Colon (tissue), 2 donors: Measurements from ENCODE around the gene ZNF579.

Experiments
- FAIRE-seq: peaks from 2 replicates; lab custom pipeline; 2012; peaks lifted over from hg19 to GRCh38; lab: Jason Lieb, UNC
- donor health status: control.
- donor health status: control.

The ZNF579 gene

DNA sequence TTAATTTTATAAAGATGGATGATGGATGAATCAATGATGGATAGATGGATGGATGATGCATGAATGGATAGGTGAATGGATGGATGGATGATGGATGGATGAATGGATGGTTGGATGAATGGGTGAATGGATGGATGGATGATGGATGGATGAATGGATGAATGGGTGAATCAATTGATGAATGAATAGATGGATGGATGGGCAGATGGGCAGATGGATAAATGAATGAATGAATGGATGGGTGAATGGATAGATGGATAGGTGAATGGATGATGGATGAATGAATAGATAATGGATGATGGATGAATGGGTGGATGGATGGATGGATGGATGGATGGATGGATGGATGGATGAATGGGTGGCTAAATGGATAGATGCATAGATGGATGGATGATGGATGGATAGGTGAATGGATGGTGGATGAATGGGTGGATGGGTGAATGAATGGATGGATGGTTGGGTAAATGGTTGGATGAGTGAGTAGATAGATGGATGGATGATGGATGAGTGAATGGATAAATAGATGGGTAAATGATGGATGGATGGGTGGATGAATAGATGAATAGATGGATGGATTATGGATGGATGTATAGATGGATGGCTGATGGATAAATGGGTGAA is 12.8 kb downstream of the ZNF579 start:
- FAIRE-seq: no peak

DNA sequence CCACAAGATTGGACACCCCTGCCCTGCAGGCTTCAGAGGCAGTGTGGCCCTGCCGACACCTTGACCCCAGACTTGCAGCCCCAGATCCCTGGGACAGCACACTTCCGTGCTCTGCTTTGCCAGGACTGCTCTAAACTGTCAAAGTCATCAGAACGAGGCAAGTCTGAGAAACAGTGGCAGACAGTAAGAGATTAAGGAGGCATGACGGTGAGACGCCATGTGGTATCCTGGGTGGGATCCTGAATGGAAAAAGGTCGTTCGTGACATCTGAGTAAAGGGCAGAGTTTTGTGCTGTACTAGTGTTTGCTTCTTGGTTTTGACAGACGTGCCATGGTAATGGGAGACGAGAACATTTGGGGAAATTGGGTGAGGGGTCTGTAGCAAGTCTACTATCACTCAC is 13.8 kb downstream of the ZNF579 start:
- FAIRE-seq: no peak

DNA sequence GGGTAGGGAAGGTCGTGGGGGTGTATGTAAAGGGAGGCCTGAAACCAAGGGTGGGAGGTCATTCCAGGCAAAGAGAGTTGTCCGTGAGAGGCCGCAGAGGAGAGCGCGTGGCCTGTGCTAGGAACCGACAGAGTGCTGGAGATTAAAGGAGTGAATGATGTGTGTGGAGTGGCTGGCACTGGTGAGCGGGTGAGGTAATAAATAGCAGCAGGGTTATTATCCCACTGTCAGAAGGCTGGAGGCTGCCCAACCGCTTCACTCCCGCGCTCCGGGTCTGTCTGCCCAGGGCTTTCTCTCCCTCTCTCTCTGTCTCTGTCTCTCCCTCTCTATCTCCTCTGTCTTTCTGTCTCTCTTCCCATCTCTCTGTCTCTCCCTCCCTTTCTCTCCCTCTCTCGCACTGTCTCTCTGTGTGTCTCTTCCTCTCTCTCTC is 17.4 kb downstream of the ZNF579 start:
- FAIRE-seq: no peak

DNA sequence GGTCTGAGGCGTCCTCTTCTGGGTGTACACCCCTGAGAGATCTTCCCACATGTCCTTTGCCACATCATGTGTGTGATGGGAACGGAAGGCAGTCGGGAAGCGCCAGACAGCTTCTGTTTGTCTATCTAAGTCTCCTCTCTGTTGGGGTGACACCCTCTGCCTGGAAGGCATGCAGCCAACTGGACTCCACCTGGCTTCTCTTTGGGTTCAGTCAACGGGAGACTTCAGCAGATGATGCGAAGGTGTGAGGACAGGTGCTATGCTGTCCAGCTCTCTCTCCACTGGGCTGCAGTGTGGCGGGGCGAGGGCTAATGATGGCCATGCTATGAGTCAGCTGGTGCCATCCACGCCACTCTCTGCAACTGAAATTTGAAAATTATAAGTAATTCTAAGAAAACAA is 21.0 kb downstream of the ZNF579 start:
- FAIRE-seq: no peak

DNA sequence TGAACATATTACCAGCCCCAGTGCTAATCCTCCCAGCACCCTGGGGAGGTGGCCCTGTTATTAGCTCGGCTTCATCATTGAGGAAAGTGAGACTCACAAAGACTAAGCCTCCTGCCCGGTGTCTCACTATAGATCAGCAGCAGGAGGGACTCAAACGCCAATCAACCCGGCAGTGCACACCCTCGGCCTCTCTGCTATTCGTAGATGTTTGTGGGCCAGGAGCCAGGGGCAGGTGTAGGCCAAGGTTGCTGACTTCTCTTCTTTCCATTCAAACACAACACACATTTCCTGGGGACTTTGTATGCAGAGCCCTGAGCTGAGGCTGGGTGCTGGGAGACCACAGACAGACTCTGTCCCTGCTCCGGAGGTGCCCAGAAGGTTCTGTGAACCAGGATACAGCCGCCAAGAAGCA is 25.9 kb downstream of the ZNF579 start:
- no peak for FAIRE-seq

DNA sequence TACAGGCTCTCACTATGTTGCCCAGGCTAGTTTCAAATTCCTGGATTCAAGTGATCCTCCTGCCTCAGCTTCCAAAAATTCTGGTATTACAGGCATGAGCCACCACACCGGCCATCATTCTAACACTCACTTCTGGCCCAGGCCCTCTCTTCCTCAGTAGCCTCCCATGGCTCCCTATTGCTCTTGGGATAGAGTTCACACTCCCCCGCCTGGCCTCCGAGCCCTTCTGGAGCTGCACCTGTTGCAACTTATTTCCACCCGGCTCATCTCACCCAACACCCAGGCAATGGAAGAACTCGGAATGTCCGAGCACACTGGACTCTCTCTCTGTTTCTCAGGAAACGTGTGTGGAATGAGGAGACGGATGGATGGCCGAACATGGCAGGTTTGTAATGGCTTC is 26.3 kb downstream of the ZNF579 start:
- FAIRE-seq: no peak

DNA sequence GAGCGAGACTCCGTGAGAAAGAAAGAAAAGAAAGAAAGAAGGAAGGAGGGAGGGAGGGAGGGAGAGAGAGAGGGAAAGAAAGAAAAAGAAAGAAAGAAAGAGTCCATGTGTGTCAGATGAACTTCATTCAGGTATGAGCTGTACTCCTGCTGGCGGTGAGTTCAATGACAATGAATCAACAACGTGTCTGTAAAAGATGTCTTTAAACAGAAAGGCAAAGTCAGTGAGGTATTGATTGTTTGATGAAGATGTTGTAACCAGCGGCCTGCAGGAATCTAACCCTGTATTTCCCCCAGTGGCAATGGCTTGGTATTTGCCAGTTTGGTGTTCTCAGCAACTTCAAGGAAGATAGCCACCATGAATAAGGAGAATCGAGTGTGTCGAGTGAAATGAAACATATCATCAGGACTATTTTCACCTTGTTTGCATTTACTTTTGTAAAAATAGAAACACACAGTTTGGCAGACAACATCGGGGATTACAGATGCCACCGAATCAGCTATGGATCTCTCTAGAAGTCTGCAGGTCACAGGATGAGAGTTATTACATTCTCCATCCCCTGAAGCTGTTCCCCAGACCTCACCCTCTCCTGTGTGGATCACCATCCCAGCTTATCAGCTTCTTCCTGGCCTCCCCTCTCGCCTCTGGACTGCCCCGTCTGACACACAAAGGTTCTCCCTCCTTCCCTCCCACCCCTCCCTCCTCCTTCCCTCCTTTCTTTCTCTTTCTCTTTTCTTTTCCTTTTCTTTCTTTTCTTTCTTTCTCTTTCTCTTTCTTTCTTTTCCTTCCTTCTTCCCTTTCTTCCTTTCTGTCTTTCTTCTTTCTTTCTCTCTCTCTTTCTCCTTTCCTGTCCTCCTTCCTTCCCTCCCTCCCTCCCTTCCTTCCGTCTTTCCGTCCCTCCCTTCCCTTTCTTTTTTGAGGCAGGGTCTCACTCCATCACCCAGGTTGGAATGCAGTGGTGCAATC is 27.1 kb downstream of the ZNF579 start:
- FAIRE-seq: no peak

DNA sequence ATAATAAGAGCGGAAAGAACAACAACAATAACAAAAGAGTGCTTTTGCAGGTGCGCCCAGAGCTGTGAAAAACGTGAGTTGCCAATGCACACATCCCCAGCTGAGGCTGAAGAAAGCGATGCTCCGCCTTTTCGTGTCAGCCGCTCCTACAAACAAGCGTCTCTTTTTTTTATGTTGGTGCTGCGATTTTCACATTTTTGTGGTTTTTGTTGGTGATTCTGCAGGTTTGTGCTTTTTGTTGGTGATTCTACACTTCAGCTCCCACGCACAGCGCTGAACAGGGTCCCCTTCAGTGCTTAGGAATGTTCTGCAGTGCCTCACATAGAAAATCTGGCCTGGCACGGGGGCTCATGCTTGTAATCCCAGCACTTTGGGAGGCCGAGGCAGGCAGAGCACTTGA is 28.0 kb downstream of the ZNF579 start:
- no peak for FAIRE-seq

DNA sequence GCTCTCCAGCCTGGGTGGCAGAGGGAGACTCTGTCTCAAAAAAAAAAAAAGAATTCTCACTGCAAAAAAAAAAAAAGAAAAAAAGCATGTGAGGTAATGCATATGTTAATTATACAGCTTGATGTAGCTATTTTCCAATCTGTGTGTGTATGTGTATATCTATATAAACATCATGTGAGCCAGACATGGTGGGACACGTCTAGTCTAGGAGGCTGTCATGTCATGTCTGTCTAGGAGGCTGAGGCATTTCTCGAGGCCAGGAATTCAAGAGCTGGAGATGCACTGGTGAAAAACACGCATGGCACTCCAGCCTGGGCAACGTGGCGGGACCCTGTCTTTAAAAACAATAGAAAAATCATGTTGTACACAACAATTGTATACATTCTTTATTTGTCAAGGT is 28.4 kb downstream of the ZNF579 start:
- no peak for FAIRE-seq

DNA sequence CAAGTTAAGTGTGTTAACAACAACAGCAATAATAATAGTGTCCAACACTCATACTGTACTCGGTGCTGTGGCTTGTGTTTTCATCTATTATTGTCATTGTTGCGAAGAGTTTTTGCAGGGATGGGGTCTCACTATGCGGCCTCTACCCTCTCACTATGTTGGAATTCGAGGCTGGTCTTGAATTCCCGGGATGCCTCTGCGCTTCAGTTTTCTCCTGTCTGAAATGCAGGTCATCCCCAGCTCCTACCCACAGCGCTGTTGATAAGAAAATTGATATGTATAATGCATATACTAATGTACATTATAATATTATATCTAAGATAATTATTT is 30.4 kb downstream of the ZNF579 start:
- no peak for FAIRE-seq

DNA sequence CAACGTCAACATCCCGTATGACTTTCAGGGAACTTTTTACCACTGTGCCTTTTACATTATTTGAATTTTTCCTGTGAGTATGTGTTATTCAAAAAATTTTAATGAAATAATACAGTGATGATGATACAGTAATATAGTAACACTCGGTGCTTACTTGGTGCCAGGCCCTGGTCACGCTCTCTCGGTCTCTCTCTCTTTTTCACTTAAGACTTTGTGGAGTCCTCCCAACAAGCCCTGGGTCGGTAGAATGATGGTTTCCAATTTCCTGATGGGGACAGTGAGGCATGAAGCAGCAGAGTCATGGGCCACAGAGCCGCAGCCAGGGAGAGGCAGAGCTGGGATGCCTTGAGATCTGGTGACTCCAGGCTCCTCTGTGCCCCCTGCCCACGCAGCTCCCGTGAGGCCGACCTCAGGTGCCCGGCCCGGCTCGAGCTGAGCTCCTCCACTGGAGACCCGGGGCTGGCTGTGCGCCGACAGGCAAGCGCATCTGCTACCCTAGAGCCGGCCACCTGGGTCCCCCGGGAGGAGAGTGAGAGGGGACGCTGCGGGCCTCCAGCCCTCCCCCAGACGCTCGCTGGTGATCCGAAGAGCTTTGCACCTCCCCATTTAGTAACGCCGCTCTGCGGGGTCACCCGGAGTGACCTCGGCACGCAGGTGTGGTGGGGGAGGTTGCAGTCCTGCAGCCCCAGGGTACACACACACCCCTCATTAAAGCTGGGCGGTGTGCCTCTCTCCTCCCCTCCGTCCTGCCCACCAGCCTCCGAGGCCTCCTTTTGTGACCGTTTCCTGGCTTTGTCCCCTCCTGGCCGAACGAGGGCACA is 30.9 kb downstream of the ZNF579 start:
- no peak for FAIRE-seq

DNA sequence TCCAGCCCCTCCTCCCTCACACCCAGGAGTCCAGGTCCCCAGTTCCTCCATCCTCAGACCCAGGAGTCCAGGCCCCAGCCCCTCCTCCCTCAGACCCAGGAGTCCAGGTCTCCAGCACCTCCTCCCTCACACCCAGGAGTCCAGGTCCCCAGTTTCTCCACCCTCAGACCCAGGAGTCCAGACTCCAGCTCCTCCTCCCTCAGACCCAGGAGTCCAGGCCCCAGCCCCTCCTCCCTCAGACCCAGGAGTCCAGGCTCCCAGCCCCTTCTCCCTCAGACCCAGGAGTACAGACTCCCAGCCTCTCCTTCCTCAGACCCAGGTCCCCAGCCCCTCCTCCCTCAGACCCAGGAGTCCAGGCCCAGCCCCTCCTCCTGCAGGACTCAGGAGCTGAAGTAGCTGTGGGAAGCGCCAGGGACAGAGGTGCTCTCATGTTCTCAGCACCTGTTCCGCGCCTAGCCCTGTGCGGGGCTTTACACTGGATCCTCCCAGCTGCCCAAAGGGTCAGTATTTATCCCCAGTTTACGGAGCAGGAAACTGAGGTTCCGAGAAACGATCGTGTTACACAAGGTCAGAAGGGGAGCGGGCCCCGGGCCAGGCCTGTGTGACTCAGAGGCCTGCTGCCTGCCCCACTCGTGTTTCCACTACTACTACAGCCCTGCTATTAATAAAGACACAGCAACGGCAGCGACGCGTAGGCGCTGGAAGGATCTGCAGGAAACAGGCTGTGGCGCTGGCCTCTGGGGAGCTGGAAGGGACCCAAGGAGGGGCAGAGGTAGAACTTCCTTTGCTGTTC is 33.6 kb downstream of the ZNF579 start:
- no peak for FAIRE-seq

DNA sequence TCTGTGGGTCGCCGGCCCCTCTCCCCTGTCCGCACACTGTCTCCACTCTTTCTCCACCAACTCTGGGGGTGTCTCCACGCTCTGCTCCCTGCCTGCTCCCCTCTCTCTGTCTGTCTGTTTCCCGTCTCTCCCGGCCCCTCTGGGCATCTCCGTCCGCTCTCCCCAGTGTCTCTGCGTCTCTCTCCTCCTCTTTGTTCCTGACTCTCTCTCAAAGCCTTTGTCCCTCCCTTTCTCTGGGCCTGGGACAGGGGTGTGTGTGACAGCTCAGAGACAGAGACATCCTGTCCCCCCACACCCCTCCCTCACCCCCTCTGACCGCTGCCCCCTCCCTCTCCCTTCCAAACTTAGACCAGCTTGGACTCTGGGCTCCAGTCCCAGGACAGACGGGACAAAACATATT is 34.6 kb downstream of the ZNF579 start:
- no peak for FAIRE-seq

DNA sequence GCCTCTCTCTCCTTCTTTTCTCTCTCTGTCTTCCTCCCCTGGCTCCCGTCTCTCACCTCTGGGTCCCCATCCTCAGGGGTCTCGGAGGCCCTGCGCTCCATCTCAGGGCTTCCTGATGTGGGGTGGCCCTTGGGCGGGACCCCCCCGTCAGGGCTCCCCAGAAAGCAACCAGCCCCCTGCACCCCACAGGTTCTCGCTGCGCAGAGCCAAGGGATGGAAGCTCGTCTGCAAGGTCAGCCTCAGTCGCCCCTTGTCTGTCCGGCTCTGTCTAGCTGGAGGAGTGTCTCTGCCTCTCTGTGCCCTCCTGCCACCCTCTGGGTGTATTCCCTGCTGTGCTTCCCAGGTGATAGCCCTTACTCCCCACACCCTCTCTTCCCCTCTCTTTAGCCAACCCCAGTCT is 35.2 kb downstream of the ZNF579 start, which contains the start of gene SBK3:
Gene SBK3, minus strand, starts transcription at position 101 of the 400 bp plus-strand sequence. Its CDS starts 0 bp downstream, at position 101.
- no peak for FAIRE-seq

DNA sequence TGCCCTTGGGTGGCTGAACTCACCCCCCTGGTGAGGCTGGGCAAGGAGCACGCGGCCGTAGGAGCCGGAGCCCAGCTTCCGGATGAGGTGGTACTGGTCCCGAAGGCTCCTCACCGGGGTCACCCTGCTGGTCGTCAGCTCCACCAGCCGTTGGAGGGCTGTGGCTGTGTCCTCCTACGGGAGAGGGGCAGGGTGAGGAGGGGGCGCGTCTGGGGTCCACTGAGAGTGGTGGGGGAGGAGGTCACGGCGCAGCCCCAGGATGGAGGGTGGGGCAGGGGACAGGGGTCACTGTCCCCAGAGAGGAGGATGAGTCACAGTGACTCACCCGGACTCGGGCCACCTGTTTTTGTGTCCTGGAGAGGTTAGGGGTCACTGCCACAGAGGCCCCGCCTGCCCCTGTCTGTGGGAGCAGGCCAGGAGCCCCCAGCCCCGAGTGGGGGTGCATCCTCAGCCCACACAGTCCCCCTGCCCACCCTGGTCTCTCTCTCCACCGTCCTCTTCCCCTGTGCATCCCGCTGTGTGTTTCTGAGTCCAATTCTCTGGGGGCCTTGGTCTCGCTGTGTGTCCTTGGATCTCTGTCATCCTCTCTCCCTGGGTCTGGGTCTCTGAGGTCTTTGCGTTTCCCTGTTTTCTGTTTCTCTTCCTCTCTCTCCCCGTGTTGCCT is 35.7 kb downstream of the ZNF579 start:
- FAIRE-seq: no peak

DNA sequence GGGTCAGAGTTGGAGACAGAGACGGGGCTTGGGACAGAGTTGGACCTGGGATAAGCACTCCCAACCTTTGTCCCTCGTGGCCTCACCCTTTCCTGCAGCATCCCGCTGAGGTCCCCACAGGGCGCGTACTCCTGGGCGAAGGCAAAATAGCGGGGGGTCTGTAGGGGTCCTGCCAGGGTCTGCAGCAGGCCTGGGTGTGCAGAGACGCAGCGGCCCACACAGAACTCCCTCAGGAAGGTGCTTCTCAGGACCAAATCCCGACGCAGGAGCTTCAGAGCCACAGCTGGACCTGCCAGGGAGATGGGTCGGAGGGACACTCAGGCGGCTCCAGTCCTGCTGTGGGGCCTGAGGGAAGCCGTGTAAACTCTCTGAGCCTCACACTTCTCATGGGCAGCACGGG is 36.6 kb downstream of the ZNF579 start:
- no peak for FAIRE-seq

DNA sequence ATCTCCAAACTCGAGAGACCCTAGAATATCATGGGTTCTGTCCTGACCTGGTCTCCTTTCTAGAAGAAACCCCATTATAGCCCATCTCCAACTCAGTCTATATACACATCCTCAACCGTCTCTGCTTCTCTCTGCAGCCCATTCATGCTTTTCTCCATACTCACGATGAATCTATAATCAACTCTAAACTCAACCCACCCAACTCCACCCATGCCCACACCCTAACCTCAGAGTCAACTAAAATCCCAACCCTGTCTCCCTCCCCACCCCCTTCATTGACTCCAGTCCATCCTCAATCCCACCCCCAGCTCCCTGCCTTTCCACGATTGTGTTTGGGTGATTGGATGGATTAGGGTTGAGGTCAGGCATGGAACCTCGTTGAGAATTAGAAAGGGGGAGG is 37.1 kb downstream of the ZNF579 start:
- FAIRE-seq: no peak

DNA sequence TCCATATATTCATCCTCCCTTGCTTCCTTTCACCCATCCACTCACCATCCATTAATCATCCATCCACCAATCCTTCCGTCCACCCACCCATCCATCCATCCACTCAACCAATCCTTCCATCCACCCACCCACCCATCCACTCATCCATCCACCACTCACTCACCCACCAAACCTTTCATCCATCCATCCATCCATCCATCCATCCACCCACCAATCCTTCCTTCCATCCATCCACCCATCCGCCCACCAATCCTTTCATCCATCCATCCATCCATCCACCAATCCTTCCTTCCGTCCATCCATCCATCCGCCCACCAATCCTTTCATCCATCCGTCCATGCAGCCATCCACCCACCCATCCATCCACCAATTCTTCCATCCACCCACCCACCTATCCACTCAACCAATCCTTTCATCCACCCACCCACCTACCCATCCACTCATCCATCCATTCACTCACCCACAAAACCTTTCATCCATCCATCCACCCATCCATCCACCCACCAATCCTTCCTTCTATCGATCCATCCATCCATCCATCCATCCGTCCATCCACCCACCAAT is 38.3 kb downstream of the ZNF579 start:
- FAIRE-seq: no peak

DNA sequence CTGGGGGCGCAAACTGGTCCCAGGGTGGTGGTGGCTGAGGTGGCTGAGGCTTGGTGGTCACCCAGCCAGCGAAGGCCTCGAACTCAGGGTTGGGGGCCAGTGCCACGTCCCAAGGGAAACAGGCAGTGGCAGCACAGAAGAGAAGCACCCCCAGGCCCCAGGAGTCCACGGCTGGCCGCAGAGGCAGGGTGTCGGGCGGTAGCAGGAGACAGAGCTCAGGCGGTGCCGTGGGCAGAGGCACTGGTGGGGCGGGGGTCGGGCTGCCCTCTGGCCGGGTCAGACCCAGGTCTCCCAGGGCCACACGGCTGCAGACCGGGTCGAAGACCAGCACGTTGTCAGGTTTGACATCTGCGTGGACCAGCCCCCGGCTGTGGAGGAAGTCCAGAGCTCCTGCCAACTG is 39.6 kb downstream of the ZNF579 start:
- FAIRE-seq: no peak

DNA sequence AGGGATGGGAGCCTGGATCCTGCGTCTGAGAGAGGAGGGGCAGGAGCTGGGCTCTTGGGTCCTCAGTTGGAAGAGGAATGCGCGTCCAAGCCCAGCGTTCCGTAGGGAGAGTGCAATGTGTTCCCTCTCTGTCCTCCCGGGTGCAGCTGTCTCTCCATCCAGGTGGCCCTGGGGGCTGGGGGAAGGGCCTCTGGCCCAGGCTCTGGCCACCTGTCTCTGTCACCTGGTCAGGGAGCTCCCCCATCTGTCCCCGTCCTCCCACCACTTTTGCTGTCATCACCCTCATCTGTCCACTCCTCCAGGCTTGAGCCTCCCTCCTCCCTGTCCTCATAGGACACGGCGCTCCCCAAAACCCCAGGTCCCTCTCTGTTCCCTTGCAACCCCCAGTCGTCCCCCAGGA is 40.0 kb downstream of the ZNF579 start:
- FAIRE-seq: no peak
